ENCODE data around the gene SGK2. TPM values are rescaled to one million over a fixed set of nuclear protein-coding genes. Genes with fewer than 3 reads are reported as not detected.

SGK2 gene
- total and polyA plus RNA-seq, 9 of the 15 experiments (the other 6 are each of a cell fraction or from before 2014, with no cell fraction given), result 0.07 to 0.31 (median 0.15) TPM; not detected in 2

DNA sequence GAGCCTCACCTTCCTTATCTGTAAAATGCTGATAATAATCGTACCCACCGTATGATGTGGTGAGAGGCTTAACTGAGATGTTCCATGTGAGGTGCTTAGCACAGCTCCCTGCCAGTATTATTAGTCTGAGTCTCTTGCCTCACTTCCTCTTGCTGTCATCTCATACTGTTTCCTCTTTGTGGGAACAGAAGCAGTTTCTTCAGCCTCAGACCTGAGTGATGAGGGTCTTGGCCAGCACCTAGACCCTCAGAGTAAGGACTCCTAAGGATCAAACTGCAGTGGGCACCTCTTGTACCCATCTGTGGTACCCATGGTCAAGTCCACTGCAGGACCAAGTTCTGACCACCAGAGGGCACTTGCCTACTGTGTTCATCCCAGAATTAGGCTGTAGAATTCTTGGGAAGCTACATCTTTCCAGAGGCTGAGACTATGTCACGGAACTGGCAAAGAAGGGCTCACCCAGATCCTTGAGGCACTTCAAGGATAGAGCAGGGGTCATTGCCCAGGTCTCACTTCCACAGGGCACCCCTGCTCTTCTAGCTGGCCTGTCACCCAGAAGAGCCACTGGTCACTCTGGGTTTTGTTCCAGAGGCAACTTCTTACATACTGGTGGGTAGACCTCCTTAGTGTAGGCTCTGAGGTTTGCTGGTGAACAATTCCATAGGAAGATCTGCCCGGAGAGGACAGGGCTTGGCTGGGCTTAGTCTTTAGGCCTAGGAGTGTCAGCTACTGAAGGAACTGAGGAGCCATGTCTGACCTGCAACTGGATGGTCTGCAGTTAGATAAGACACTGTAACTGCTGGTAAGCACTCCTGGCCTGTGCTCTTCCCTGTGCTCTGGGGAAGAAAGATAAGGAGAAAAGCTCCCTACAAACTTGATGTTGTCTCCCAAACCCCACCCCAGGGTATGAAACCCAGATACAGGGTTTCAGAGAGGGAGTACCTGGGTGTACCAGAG lies 20.6 kb upstream of the SGK2 start (continued):
- TF ChIP-seq, protein P1, sequence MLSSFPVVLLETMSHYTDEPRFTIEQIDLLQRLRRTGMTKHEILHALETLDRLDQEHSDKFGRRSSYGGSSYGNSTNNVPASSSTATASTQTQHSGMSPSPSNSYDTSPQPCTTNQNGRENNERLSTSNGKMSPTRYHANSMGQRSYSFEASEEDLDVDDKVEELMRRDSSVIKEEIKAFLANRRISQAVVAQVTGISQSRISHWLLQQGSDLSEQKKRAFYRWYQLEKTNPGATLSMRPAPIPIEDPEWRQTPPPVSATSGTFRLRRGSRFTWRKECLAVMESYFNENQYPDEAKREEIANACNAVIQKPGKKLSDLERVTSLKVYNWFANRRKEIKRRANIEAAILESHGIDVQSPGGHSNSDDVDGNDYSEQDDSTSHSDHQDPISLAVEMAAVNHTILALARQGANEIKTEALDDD (IDR thresholded peaks at IDR 0.05), result peak; percentile 50; the same call in 1 of the 2 replicates
- TF ChIP-seq ATF7 (IDR thresholded peaks at IDR 0.05), result no peak; the same call in 1 of the 2 replicates
- peak; percentile 92 for TF ChIP-seq MTA2 (IDR thresholded peaks at IDR 0.05; ENCODE audit: low read depth)
- TF ChIP-seq KLF6 (CRISPR knock-in tag; IDR thresholded peaks at IDR 0.05; ENCODE audit: borderline replicate concordance), result 0 out of 2 replicates have a peak, but pooled peaks have one; percentile 25
- no peak for TF ChIP-seq CBX3 (IDR thresholded peaks at IDR 0.05; ENCODE audit: borderline replicate concordance in 1 of 2, low read length in 2 of 2)
- TF ChIP-seq, protein P2, sequence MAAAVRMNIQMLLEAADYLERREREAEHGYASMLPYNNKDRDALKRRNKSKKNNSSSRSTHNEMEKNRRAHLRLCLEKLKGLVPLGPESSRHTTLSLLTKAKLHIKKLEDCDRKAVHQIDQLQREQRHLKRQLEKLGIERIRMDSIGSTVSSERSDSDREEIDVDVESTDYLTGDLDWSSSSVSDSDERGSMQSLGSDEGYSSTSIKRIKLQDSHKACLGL (CRISPR knock-in tag; IDR thresholded peaks at IDR 0.05; ENCODE audit: borderline replicate concordance, poor library complexity, severe bottlenecking), result no peak
- TF ChIP-seq, protein P3, sequence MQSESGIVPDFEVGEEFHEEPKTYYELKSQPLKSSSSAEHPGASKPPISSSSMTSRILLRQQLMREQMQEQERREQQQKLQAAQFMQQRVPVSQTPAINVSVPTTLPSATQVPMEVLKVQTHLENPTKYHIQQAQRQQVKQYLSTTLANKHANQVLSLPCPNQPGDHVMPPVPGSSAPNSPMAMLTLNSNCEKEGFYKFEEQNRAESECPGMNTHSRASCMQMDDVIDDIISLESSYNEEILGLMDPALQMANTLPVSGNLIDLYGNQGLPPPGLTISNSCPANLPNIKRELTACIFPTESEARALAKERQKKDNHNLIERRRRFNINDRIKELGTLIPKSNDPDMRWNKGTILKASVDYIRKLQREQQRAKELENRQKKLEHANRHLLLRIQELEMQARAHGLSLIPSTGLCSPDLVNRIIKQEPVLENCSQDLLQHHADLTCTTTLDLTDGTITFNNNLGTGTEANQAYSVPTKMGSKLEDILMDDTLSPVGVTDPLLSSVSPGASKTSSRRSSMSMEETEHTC (IDR thresholded peaks at IDR 0.05), result no peak
- TF ChIP-seq RCOR1 (IDR thresholded peaks at IDR 0.05; ENCODE audit: borderline replicate concordance in 1 of 2, low read depth in 2 of 2, low read length in 2 of 2), result peak; percentile 51 to 83; a peak in 2 of 4 replicates
- TF ChIP-seq ZNF583 (CRISPR knock-in tag; IDR thresholded peaks at IDR 0.05), result 0 out of 2 replicates have a peak, but pooled peaks have one; percentile 12
- TF ChIP-seq TARDBP (IDR thresholded peaks at IDR 0.05), result no peak
- TF ChIP-seq ZNF589 (CRISPR knock-in tag; IDR thresholded peaks at IDR 0.05; ENCODE audit: low read depth), result peak; percentile 62; the same call in 1 of the 2 replicates
- peak; percentile 41 to 81; a peak in 3 of 4 replicates for TF ChIP-seq TBL1XR1 (IDR thresholded peaks at IDR 0.05; ENCODE audit: low read length in 2 of 2)
- TF ChIP-seq ZNF695 (CRISPR knock-in tag; IDR thresholded peaks at IDR 0.05), result no peak
- no peak for TF ChIP-seq CHCHD3 (CRISPR knock-in tag; IDR thresholded peaks at IDR 0.05)
- TF ChIP-seq JUN (IDR thresholded peaks at IDR 0.05; ENCODE audit: borderline replicate concordance, low read depth, low read length), result no peak
- TF ChIP-seq JUN (CRISPR knock-in tag; IDR thresholded peaks at IDR 0.05; ENCODE audit: borderline replicate concordance), result no peak
- no peak for TF ChIP-seq HSF4 (CRISPR knock-in tag; IDR thresholded peaks at IDR 0.05; ENCODE audit: borderline replicate concordance)
- no peak for TF ChIP-seq ZC3H11A (IDR thresholded peaks at IDR 0.05; ENCODE audit: low read depth, low read length)
- peak; percentile 96 for TF ChIP-seq CBFA2T3 (IDR thresholded peaks at IDR 0.05)
- TF ChIP-seq HDAC3 (IDR thresholded peaks at IDR 0.05; ENCODE audit: borderline replicate concordance, partially characterized antibody), result peak; percentile 50
- no peak for TF ChIP-seq ETV6 (IDR thresholded peaks at IDR 0.05; ENCODE audit: borderline replicate concordance in 1 of 2, low read depth in 2 of 2, low read length in 1 of 2)
- TF ChIP-seq ETV6 (CRISPR knock-in tag; IDR thresholded peaks at IDR 0.05; ENCODE audit: borderline replicate concordance), result no peak
- TF ChIP-seq NBN (IDR thresholded peaks at IDR 0.05; ENCODE audit: low read depth), result no peak
- no peak for TF ChIP-seq NCOA6 (IDR thresholded peaks at IDR 0.05)
- no peak for TF ChIP-seq FOS (IDR thresholded peaks at IDR 0.05; ENCODE audit: extremely low read depth, insufficient read length)
- no peak for TF ChIP-seq MTF1 (CRISPR knock-in tag; IDR thresholded peaks at IDR 0.05; ENCODE audit: borderline replicate concordance)
- TF ChIP-seq ZNF75A (CRISPR knock-in tag; IDR thresholded peaks at IDR 0.05), result no peak
- no peak for TF ChIP-seq COPS2 (conservative IDR thresholded peaks at IDR 0.05)

Data from K562 (cell line).